Superior temporal gyrus (tissue), 1 donor: ENCODE measurements around the gene CALML3.

ENCODE experiments used
- DNase-seq: peaks from one replicate; pipeline ENCODE4 v3.0.0-alpha.2; 2016; ENCODE audit errors: extremely low spot score

Gene CALML3

DNA sequence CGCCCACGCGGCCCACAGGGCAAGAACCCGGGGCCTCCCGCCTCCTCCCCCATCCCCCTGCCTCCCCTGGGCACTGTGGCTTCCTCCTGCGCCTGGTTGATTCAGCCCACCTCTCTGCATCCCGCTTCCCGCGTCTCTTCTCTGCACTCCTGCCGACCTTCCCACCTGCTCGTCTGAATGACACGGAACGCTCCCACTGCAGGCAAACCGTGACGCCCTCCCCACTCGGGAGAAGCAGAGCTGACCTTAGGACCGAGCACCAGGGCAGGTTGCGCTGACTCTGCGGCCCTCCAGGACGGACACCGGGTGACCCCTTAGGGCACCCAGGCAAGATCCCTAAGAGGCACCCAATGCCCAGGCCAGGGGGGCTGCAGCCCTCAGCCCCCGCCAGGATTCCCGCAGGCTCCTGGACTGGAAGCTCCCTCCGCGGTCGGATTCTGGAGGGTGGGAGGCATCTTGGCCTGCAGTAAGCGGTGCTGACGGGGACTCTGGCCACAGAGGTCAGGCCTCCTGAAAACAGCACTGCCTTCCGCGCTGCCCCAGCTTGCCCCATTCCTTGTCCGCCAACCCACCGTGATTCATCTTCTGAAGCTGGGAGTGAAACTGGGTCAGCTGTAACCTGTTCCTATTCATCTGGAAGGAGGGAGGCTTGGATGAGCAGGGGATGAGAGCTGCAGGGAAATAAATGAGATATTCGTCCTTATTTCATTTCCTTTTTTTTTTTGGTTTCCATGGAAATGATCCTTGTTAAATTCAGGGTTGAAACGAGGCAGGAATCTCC lies 990 bp downstream of the CALML3 start:
- DNase-seq: peak; percentile 21

DNA sequence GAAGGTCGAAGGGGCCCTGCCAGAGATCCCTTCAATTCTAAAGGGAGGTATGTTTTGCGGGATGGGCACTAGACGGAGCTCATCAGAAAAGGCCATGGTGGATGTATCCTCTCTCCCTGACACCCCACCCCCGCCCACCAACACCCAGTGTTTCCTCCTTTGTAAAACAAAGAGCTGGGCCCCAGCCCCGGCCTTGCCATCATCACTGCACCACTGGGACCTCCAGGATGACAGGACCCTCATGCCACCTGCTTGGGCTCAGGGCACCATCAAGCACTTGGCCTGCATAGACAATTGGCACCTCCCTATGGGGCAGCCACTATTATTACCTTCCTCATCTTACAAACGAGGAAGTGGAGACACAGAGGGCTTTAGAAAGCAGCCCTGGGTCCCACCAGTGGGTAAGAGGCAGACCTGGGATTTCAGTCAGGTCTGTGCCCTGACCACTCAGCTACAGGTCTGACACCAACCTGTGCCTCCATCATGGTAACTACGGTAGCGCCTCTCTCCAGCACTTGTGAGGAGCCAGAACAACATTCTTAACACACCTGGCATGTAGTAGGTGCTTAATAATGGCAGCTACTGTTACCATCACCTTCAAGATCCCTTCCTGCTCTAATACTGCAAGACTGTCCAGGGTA lies 2.0 kb downstream of the CALML3 start:
- DNase-seq: no peak

DNA sequence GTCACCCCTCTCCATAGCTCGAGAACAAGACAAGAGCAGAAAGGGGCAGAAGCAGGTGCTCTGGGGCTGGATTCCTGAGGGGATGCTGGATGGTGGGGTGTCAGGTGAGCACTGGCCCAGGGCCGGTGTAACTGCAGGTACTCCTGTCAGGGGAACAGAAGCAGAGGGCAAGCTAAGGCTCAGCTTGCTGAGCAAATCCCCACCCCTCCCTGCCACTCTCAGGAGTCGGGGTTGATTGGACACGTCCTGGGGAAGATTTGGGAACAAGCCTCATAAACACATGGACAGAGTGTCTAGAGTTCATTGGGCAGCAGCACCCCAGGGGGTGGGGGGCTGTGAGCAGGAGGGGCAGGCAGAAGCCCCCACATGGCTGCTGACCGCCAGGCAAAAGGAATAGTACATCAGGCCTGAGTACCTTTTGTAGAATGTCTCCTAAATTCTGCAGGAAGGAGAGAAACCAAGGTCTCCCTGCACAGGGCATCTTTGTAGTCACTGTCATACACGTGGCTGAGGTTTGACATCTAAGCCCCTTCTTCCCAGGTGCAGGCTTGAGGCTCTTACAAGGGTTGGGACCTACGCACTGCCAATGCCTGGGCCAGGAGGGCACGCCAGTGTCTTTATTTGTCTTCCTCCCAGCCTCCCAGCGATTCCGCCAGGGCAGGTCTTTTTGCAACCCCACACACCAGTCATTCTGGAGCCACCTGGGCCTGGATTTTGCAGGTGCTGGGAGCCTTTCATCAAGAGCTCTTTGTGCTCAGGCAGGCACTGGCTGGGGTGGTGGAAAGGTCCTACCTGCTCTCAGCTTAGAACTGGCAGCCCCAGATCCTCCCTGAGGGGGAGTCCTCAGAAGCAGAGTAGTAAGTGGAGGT lies 2.8 kb downstream of the CALML3 start:
- no peak for DNase-seq

DNA sequence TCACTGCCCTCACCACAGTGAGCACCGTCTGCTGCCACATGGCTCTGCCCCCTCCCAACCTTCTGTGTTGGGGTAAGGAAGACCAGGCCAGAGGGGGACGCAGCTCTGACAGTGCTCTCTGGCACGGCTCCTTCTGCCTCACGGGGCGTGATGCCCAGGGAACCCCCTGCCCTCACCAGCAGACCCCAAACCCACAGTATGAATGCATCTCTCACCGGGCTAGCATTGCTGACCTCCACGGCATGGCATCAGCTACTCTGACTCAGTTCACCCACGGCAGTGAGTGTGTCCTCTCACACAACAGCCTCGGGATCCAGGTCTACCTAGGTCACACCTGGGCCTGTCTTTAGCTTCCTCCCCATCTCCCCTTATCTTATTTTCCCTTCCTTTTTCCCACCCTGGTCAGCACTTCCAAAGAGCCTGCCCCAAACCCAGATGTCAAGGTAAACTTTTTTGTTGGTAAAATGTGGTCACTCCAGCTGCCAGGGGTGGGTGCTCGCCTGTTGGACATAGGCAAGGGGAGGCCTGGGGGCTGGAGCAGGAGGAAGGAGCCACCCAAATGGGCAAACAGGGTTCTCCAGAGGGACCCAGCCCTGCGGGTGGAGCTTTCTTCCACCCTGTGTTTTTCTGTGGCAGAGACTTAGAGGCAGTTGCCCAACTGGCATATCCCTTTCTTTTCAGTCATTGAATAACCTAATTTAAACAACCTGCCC lies 4.4 kb downstream of the CALML3 start:
- DNase-seq: no peak

DNA sequence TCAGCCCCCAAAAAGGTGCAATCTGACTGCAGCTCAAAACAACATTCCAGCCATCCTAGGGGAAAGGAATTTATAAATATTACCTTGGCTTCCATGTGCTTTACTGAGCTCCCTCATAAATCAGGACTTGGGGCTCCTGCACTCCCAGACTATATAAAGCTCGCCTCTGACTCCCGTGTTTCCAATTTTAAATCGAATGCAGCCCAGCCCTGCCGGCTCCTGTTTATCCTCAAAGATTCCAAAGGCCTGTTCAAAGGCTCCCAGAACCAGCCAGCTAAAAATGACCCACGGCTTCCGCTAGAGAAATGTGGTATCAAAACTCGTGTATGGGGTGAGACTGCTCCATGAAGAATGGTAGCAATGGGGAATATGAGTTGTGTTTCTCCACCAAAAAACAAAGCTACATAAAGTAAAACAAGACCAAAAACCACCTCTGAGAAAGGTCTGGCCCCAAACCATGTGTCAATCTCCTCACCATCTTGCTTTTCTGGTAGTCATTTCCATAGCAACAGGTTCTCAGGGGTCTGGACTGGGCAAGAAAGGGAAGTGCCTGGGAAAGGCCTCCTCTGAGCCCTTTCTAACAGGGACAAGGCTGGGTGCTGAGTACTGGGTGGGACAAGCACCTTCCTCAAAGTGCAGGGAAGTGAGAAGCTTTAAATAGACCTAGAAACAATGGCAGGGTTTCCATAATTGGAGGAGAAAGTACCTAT lies 5.1 kb downstream of the CALML3 start:
- no peak for DNase-seq

DNA sequence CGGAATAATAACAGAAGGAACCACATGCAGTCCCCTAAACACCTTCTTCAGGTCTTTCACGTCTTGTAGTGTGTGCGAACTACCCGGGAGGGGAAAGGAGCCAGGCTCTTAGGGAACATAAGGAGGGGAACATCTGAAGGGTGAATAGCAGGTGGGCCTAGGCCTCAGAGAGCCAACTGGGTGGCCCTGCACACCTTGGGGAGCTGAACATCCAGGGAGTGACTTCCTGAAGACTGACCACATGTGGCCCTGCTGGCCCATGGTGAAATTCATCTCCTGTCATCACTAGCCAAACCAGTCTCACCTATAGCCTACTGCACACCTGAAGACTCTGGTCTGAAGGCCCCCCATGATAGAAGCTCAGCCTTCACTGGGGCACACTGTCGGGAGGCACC lies 5.6 kb downstream of the CALML3 start:
- no peak for DNase-seq

DNA sequence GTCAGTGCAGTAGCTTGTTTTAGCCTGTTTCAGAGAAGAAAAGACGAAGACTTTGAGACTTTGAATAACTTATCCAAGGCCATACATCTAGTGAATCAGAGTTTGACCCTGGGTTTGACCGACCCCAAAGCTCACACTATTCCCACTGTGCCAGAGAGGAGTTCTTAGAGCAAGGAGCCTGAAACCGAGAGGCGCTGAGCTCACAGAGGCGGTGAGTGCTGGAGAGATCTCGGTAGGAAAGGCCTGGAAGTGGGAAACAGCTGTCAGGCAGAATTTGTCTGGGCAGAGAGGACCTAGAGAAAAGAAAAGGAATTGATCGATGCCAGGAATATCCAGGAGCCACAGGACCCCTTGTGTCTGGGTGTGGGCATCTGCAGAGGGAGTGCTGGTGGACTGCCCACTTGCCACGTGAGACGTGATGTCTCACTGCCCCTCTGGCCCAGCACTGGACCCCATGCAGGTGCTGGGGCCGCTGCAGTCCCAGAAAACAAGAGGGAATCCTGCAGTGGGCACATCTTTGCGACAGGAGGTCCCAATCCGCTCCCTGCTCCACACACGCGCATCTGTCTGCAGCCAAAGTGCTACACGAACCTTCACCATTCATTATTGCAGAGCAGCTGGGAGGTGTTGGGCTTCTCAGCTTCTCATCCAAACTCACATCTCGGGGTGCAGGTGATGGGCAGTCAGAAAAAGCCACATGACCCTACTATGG lies 6.2 kb downstream of the CALML3 start:
- DNase-seq: no peak

DNA sequence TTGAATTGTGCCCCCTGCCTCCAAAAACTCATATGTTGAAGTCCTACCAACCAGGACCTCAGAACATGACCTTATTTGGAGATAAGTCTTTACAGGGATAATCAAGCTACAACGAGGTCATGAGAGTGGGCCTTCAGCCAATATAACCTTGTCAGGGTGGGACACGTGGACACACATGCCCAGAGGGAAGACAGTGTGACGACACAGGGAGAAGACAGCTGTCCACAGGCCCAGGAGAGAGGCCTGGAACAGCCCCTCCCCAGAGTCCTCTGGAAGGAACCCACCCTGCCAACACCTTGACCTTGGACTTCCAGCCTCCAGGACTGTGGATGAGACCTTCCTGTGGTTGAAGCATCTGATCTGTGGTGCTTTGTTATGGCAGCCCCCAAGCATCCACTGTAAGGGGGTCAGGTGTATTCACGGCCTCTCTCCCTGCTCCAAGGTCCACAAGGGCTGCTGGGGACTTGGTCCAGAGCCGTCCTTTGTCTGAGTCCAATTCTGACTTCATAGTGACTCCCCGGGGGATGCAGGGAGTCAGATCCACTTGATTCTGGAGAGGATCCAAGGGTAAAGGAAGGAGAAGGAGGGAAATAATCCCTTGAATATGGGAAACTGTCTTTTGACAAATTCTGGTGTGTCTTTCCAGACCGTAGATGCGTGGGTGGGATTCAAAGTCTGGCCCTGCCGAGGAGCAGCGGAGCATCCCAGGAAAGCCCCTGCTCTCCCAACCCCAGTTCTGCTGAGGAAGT lies 7.0 kb downstream of the CALML3 start:
- DNase-seq: no peak

DNA sequence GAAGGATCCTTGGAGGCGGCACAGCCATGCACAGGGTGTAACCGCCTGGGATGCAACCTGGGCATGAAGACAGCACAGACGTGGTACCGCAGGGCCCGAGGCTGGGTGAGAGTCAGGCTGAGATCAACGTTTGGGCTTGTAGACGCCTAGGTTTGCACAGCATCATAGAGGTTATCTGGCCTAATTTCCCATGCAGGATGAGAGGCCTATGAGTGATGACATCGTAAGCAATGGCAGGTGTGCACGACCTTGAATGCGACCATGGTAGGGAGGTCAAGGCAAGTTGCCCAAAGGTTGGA lies 7.5 kb downstream of the CALML3 start:
- no peak for DNase-seq

DNA sequence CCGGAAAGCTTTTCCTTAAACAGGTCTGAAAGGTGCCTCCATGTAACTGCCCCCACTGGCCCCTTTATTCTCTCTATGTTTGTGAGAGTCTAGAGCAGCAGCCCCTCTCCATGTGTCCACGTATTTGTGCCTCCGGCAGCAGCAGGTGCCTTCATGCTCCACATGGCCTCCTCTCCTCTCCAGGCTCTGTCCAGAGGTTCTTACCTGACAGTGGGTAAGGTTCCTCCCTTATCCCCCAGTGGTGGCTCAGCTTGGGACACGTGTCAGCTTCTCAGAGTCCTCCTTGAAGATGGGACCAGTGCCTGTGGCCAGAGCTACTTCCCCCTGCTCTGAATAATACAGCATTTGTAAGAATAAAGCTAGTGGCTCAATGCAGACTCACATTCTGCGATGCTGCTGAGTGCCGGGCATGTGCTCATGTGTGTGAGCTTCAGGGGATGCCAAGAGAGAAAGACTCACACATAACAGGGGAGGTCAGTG lies 7.9 kb downstream of the CALML3 start:
- no peak for DNase-seq

DNA sequence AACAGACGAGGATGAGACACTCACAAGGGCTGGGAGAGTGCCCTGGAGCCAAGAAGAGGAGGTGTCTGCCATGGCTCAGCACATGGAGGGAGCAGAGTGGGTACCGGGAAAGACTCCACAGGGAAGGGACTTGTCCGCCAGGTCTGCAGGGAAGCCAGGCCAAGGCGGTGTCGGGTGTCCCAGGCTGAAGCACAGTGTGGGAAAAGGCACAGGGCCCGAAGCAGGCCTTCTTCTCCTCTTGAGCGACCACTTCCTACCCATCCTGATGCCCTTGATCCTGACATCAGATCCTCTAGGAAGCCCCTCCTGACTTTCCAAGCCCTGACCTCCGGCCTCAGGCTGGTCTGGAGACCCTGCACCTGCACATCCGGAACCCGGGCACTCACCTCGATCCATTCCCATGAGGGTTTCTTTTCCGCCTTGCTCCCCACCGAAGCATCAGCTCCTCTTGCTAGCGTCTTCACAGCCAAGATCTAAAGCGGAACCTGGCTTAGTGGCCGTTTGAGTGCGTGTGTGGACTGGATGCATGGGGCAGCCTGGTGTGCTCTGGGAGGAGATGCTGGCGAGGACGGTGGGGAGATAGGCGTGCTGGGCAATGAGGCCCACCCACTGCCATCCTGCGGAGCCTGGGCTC lies 8.5 kb downstream of the CALML3 start:
- no peak for DNase-seq

DNA sequence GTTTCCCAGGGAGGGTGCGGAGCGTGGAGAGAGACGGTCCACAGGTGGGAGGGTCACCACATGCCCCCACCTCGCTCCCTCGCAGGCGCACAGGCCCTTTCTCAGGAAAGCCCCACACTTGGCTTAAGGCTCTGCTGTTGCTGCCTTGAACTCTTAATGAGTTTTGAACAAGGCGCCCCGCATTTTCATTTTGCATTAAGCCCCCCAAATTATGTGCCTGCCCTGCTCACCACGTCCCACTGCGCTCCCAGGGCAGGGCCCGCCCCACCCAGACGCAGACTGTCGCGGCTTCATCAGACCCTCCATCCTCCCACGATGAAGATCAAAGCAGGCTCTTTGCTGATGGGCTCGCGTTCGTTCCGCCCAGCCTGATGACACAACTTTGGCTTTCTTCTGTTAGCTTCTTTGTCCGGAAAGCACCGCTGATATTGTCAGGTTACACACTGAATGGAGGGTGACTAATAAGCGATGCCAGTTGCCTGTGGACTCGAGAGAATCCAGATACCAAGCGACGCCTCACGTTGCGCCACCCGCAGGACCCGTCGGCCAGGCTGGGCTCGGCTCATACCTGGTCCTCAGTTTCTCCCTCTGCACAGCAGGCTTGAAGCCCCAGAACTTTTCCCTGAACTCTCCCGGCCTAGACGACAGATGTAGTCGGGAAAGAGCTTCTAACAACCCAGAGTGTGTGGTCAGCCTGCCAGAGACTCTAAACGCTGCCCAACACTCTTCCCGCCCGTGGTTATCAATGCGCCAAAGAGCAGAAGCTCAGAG lies 9.5 kb downstream of the CALML3 start:
- DNase-seq: no peak

DNA sequence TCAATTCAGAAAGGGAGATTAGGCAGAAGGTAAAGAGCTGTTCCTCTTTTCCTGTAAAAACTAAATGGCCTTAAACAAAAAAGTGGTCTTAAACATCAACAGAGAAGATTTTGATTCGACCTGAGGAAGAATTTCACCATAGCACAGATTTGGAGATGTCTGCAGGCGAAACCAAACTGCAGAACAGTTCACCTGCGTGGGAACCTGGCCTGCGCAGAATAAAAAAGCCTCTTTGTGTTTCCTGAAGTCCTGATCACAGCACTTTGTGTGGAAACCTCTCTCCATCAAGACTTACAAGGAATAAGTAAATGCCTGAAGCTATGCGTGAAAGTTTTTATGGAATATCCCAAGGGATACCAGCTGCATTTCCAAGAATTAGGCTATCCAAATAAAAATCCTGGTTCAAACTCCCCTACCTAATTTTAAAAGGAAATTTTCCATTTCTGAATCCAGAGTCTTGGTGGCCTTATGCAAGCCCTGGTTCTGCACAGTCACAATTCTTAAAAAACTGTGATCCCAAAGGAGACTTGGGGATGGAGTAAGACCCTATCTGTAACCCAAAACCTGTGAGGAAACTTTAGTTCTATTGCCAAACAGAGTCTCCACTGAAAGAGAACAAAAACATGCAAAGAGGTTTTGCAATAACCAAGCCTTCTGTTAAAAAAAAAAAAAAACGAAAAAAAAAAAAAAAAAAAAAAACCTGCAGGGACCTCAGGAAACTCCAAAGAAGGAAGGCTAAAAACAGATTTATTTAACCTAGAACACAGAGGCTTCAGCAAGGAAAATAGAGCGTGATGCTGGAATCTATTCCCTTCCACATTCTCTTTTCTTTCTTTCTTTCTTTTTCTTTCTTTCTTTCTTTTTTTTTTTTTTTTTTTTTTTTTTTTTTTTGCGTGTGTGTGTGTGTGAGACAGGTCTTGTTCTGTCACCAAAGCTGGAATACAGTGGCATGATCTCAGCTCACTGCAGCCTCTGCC lies 10.4 kb downstream of the CALML3 start:
- DNase-seq: peak; percentile 18

DNA sequence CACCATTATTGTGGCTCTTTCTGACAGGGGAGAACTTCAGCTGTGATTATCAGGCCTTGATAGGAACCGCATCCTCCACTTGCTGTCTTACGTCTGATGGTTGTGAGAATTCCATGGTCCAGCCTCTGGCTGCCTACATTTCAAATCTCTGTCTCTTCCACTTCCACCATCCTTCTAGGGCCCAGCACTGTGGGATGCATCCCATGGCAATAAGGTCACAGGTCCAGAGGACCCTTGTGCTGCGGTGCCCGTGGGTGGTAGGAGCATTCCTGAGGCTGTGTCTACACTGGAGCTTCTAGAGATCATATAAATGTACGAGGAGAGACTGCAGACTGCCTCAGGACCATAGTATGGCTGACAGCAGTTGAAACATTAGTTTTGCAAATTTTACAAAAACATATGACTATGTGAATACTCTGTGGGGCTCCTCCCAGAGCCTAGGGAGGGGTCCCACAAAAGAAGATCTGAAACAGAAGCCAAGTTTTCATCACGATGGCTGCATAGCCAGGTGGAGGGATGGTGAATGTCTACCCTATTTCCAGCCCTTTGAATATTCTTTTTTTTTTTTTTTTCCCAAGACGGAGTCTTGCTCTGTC lies 11.8 kb downstream of the CALML3 start:
- DNase-seq: no peak

DNA sequence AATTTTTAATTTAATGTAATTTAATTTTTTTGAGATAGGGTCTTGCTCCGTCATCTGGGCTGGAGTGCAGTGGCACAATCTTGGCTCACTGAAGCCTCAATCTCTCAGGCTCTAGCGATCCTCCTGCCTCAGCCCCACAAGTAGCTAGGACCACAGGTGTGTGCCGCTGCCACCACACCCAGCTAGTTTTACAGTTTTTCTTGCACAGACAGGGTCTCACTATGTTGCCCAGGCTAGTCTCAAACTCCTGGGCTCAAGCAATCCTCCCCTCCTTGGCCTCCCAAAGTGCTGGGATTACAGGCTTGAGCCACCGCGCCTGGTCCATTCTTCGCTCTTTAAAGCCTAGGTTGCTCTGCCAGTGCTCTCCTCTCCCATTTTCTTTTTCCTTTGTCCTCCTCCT lies 12.9 kb downstream of the CALML3 start:
- no peak for DNase-seq

DNA sequence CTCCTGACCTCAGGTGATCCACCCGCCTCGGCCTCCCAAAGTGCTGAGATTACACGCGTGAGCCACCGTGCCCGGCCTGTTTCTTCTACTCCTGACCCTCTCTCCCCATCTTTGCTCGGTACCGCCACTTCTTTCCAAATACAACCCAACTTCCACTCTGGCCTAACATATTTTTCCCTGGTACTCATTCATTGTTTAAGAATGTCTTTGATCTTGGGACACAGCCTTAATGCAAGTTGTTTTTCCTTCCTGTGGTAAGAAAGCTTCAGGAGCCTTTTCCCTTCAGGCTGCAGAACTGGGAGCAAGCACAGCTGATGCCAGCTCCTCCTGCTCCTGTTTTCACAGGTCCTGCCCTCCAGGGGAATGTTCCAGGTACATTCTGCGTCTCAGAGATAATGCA lies 13.7 kb downstream of the CALML3 start:
- DNase-seq: no peak
